Panc1 (cell line): ENCODE results near the gene MOB1B.

Experiments used
- CTCF ChIP-seq: fragments of 450-650 bp; IDR thresholded peaks from 2 replicates; pipeline ENCODE4 v1.5.1; 2017; ENCODE audit warnings: mild to moderate bottlenecking
- POLR2AphosphoS5 ChIP-seq: IDR thresholded peaks from 2 replicates; pipeline ENCODE4 v1.6.1; 2012; ENCODE audit warnings: mild to moderate bottlenecking, low read depth, low read length, moderate library complexity
- REST ChIP-seq, 2 experiments: IDR thresholded peaks; 2 replicates each; pipeline ENCODE4 v1.6.1; 2011 to 2012; ENCODE audit warnings: low read depth in 2 of 2, control low read depth in 1 of 2, low read length in 1 of 2, mild to moderate bottlenecking in 1 of 2, moderate library complexity in 1 of 2; ENCODE audit not compliant: insufficient read depth in 1 of 2
- SIN3A ChIP-seq: IDR thresholded peaks from 2 replicates; pipeline ENCODE4 v1.6.1; 2012; ENCODE audit warnings: low read depth, mild to moderate bottlenecking, low read length, moderate library complexity, borderline replicate concordance; ENCODE audit not compliant: insufficient read depth
- TCF7L2 ChIP-seq: IDR thresholded peaks from 2 replicates; pipeline ENCODE4 v1.6.1; 2011; ENCODE audit warnings: mild to moderate bottlenecking, low read depth, low read length, inconsistent platforms

- TF ChIP-seq CTCF (no peak), POLR2AphosphoS5 (no peak), TCF7L2 (no peak), REST (IDR thresholded peaks at IDR 0.05; ENCODE audit: insufficient read depth in 1 of 2, low read depth in 2 of 2, low read length in 1 of 2) (no peak), SIN3A (no peak)
These were observed 28.5 kb downstream of the MOB1B start for GRCh38 chr4:70930530-70931256.
